Breast epithelium (tissue), 4 donors: Measurements from ENCODE around the gene TIAM2. TPM values are rescaled to one million over a fixed set of nuclear protein-coding genes. Genes with fewer than 3 reads are reported as not detected.

Experiments used
- DNase-seq, 2 donors: peaks; one replicate each; pipeline ENCODE4 v3.0.0-alpha.2; 2019; ENCODE audit warnings: low spot score in 2 of 2
- H3K27ac ChIP-seq, 2 donors: fragments of 200-600 bp; sonication (generic) in 1 of 2; one replicate each; pipeline ENCODE4 v1.5.1; 2016 to 2019; ENCODE audit warnings: mild to moderate bottlenecking in 1 of 2
- H3K27me3 ChIP-seq, 2 donors: fragments of 200-600 bp; sonication (generic) in 1 of 2; one replicate each; pipeline versions ENCODE4 v1.5.1 to v1.6.0; 2017 to 2019; ENCODE audit warnings: control low read depth in 1 of 2, mild to moderate bottlenecking in 1 of 2
- H3K36me3 ChIP-seq: fragments of 200-600 bp; one replicate; pipeline ENCODE4 v1.5.1; 2019
- H3K4me1 ChIP-seq, 2 donors: fragments of 200-600 bp; sonication (generic); one replicate each; pipeline ENCODE4 v1.5.1; 2016 to 2019; ENCODE audit warnings: control low read depth in 1 of 2
- H3K4me3 ChIP-seq, 3 donors: fragments of 200-600 bp; sonication (generic); 1 replicate in 2 of 3; 2 replicates in 1 of 3; pipeline ENCODE4 v1.5.1; 2016 to 2019; ENCODE audit warnings: mild to moderate bottlenecking in 3 of 3, moderate library complexity in 2 of 3
- H3K9me3 ChIP-seq, 2 donors: fragments of 200-600 bp; sonication (generic) in 1 of 2; one replicate each; pipeline ENCODE4 v1.5.1; 2016 to 2019; ENCODE audit warnings: control low read depth in 1 of 2
- POLR2A ChIP-seq: fragments of 450-650 bp; IDR thresholded peaks from one replicate; pipeline ENCODE4 v1.6.1; 2016; ENCODE audit warnings: antibody characterized with exemption, mild to moderate bottlenecking, moderate library complexity
- POLR2AphosphoS5 ChIP-seq, 3 donors: sonication (generic); formaldehyde crosslinking; IDR thresholded peaks; one replicate each; pipeline ENCODE4 v1.6.1; 2017; ENCODE audit warnings: antibody characterized with exemption in 3 of 3
- intact Hi-C: fragments of 100-400 bp; cut with DNase I; formaldehyde crosslinking; loops from one replicate; pipeline ENCODE4 v1.15.1; 2023; ENCODE audit warnings: low total_unique reads
- total RNA-seq, 3 donors: library from RNA; depleted of rRNA; stranded (reverse); fragments of >200 nt; gene quantifications; one replicate each; pipeline ENCODE4 v1.1.0, GENCODE V29; 2016
- TF ChIP-seq, protein P1 (sequence below), 3 donors: fragments of 450-650 bp; IDR thresholded peaks; one replicate each; pipeline ENCODE4 v1.5.1; 2016 to 2017; ENCODE audit warnings: antibody characterized with exemption in 3 of 3, mild to moderate bottlenecking in 3 of 3, moderate library complexity in 3 of 3

The TIAM2 gene
- total RNA-seq, 3 donors from 2014 or later, result 5.8 to 32.3 (median 12.8) TPM

DNA sequence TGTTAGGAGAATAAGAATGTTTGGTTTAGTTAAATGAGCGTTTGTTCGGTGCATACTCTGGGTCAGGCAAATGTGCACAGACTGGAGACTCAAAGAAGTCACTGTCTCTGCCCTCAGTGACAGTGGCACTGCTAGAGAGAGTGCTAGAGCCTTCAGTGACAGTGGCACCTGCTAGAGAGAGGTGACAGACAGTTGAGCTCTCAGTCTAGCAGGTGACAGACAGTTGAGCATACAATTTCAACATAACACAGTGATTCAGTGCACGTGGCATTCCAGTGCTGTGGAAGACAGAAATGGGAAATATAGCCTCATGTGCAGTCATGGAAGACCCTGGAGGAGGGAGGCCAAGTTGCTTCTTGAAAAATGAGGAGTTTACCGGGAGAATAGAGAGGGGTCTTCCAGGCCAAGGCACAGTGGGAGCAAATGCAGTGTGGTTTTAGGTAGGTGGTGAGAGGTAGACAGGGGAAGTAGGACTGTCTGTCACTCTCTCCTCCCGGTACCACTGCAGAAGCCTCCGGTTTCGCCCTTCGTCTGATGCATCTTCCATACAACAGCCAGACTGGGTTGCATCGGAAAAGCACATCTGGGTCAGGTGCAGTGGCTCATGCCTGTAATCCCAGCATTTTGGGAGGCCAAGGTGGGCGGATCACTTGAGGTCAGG, 160.8 kb downstream of the TIAM2 start:
- intact Hi-C loops, result loop anchor here (2.0 to 10.0 kb wide), 2 partner anchors 33 to 201 kb away; no protein-coding TSS in a partner anchor
- Histone ChIP-seq H3K36me3 (no peaks in the 10 kb centered on the region), H3K4me1 (no peaks in the 10 kb centered on the region), H3K4me3 (no peak overlapping the region), H3K27ac (no peak overlapping the region), H3K9me3 (no peaks in the 10 kb centered on the region), H3K27me3 (no peaks in the 10 kb centered on the region)
- no peak for DNase-seq
- TF ChIP-seq, protein P1, sequence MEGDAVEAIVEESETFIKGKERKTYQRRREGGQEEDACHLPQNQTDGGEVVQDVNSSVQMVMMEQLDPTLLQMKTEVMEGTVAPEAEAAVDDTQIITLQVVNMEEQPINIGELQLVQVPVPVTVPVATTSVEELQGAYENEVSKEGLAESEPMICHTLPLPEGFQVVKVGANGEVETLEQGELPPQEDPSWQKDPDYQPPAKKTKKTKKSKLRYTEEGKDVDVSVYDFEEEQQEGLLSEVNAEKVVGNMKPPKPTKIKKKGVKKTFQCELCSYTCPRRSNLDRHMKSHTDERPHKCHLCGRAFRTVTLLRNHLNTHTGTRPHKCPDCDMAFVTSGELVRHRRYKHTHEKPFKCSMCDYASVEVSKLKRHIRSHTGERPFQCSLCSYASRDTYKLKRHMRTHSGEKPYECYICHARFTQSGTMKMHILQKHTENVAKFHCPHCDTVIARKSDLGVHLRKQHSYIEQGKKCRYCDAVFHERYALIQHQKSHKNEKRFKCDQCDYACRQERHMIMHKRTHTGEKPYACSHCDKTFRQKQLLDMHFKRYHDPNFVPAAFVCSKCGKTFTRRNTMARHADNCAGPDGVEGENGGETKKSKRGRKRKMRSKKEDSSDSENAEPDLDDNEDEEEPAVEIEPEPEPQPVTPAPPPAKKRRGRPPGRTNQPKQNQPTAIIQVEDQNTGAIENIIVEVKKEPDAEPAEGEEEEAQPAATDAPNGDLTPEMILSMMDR (IDR thresholded peaks at IDR 0.05), result no peak
- no peak for TF ChIP-seq POLR2A
- TF ChIP-seq POLR2AphosphoS5 (IDR thresholded peaks at IDR 0.05), result no peak

DNA sequence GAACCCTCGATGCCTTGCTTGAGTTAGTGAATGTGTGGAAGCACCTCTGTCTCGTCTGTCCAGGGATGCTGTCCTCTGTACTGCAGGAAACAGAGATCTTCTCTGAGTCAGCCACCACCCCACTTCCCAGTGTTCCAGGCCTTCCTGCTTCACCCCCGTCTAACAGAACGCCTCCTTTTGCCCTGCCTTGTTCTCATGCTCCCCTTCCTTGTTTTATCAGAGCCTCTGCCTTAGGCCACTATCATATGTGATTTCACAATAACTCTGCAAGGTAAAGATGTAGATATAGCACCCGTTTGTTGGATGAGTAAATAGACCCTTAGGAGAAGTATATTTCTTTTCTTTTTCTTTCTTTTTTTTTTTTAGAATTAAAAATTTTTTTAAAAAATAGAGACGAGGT, 162.0 kb downstream of the TIAM2 start:
- no peaks in the 10 kb centered on the region for H3K27me3 ChIP-seq
- H3K4me3 ChIP-seq, result no peak overlapping the region
- no peak for TF ChIP-seq POLR2AphosphoS5 (IDR thresholded peaks at IDR 0.05)
- TF ChIP-seq, protein P1 (IDR thresholded peaks at IDR 0.05), result no peak
- no peak for TF ChIP-seq POLR2A
- H3K4me1 ChIP-seq, result no peaks in the 10 kb centered on the region
- H3K36me3 ChIP-seq, result no peaks in the 10 kb centered on the region
- no peaks in the 10 kb centered on the region for H3K9me3 ChIP-seq
- intact Hi-C loops, result loop anchor here (10.0 kb wide), 1 partner anchor 202 kb away; no protein-coding TSS in a partner anchor
- no peak overlapping the region for H3K27ac ChIP-seq
- DNase-seq, result no peak

DNA sequence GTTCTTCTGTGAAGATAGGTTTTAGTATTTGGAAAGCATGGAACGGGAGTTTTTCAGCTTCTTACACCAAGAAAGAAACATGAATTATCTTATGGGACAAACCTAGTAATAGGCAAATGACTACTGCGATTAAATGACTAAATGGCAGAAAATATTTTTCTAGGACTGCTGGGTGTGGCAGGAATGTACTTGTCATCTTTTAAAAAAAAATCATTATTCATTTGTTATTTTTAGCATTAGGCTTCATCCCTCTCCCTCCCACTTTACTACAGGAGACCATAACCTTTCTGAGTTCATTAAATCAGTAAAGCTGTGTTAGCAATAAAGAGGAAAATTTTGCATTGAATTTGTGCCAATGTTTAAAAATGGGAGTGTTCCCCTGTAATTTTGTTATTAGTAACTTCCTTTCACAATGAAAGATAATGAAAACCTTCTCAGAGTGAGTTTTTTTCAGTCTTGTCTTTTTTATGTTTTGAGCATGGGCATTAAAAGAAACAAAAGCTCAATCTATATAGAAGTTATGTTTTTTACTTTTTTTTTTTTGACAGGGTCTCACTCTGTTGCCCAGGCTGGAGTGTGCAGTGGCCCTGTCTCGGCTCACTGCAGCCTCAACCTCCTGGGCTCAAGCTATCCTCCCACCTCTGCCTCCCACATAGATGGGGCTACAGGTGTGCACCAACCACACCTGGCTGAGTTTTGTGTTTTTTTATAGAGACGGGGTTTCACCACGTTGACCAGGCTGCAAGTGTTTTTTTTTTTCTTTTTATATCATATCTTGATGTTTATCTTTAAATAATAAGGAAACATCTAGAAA, 163.1 kb downstream of the TIAM2 start:
- Histone ChIP-seq H3K4me1 (no peaks in the 10 kb centered on the region), H3K27ac (no peak overlapping the region), H3K9me3 (no peaks in the 10 kb centered on the region), H3K4me3 (no peak overlapping the region), H3K36me3 (no peaks in the 10 kb centered on the region), H3K27me3 (no peaks in the 10 kb centered on the region)
- DNase-seq, result no peak
- intact Hi-C loops, result loop anchor here (10.0 kb wide), 1 partner anchor 203 kb away; no protein-coding TSS in a partner anchor
- TF ChIP-seq POLR2A (no peak), POLR2AphosphoS5 (IDR thresholded peaks at IDR 0.05) (no peak)
- TF ChIP-seq, protein P1 (IDR thresholded peaks at IDR 0.05), result no peak

DNA sequence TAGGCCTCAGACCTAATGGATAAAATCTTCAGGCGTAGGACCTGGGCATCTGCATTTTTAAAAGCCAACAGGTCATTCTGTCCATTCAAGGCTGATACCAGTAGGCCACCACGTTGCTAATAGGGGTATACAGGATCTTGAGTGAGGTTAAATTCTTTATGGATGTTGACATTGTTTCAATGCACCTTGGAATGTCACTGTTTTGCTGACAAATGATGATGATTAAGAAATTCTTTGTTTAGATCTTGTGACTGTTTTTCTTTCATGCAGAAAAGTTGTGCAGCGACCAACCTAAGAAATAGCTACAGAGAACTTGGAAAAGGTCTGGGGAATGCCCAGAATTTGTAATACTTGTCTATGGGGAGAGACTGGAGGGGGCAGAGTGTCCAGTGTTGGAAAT, 167.6 kb downstream of the TIAM2 start:
- TF ChIP-seq, protein P1 (IDR thresholded peaks at IDR 0.05), result no peak
- TF ChIP-seq POLR2AphosphoS5 (IDR thresholded peaks at IDR 0.05), result no peak
- Histone ChIP-seq H3K27ac (no peak overlapping the region), H3K9me3 (no peaks in the 10 kb centered on the region), H3K36me3 (no peaks in the 10 kb centered on the region), H3K27me3 (no peaks in the 10 kb centered on the region), H3K4me1 (no peaks in the 10 kb centered on the region), H3K4me3 (no peak overlapping the region)
- DNase-seq, result no peak
- intact Hi-C loops, result no loop called here

DNA sequence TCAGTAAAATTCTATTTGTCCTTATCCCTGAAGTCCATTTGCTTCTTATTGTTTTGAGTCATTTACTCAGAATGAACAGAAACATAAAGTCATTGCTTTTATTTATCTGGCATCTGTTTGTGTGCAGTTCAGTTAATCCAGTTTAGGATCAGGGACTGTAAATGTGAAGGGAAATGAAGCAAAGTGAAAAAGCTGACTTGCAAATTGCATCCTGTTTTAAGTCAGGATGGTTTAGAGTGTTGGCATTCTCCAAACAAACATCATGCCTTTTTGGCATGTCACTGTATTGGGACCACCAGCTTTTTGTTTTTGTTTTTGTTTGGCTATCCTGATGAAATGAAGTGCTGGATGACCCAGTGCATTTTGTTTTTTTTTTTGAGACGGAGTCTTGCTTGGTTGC, 168.5 kb downstream of the TIAM2 start:
- Histone ChIP-seq H3K27me3 (no peaks in the 10 kb centered on the region), H3K4me1 (no peaks in the 10 kb centered on the region), H3K27ac (no peak overlapping the region), H3K4me3 (no peak overlapping the region), H3K36me3 (no peaks in the 10 kb centered on the region), H3K9me3 (no peaks in the 10 kb centered on the region)
- intact Hi-C loops, result no loop called here
- TF ChIP-seq, protein P1 (IDR thresholded peaks at IDR 0.05), result no peak
- no peak for TF ChIP-seq POLR2A
- no peak for DNase-seq
